ENCODE data around the gene TICRR.

TICRR gene

DNA sequence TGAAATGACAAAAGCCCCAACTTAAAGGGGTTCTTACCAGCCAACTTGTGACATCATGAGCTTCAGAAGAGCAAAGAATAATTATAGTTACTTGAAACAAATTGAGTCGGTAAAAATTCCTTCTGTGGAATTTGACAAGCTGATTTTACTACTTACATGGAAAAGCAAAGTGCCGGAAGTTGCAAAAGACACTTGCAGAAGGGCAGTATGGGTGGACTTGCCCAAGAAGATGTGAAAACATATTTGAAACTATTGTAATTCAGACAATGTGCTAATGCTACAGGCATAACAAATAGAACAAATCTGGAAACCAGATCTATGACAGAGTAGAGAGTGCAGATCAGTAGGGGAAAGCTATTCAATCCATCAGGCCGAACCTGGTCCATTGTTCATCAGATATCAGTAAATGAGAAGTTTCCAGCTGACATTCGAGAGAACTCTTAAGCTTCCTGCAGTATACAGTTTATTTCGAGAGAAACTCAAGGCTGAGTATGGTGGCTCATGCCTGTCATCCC lies 82.5 kb downstream of the TICRR start:
- TF ChIP-seq SPI1 (IDR thresholded peaks at IDR 0.05; ENCODE audit: low read depth, low read length) (no peak), POLR2A (IDR thresholded peaks at IDR 0.05; ENCODE audit: low read depth, low read length) (no peak), POLR2AphosphoS5 (IDR thresholded peaks at IDR 0.05; ENCODE audit: low read depth, low read length) (no peak), POU2F2 (IDR thresholded peaks at IDR 0.05; ENCODE audit: low read depth, low read length) (no peak), TAF1 (IDR thresholded peaks at IDR 0.05; ENCODE audit: low read depth, low read length) (no peak), PAX5 (IDR thresholded peaks at IDR 0.05; ENCODE audit: insufficient read depth, low read length, severe bottlenecking) (no peak)
- DNase-seq (ENCODE audit: insufficient read length, low spot score) (no peak), FAIRE-seq (no peak)

DNA sequence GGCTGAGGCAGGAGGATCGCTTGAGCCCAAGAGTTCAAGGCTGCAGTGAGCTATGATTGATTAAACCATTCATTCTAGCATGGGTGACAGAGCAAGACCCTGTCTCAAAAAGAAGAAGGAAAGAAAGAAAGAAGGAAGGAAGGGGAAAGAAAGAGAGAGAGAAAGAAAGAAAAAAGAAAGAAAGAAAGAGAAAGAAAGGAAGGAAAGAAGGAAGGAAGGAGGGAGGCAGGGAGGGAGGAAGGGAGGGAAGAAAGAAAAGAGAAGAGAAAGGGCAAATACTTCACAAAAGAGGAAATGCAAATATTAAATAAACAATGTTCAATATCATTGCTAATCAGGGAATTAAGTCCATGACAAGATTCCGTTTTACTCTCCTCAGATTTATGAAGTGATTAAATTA lies 84.0 kb downstream of the TICRR start:
- TF ChIP-seq SPI1 (IDR thresholded peaks at IDR 0.05; ENCODE audit: low read depth, low read length), result no peak
- TF ChIP-seq POLR2AphosphoS5 (IDR thresholded peaks at IDR 0.05; ENCODE audit: low read depth, low read length), result no peak
- TF ChIP-seq PAX5 (IDR thresholded peaks at IDR 0.05; ENCODE audit: insufficient read depth, low read length, severe bottlenecking), result no peak
- no peak for TF ChIP-seq TAF1 (IDR thresholded peaks at IDR 0.05; ENCODE audit: low read depth, low read length)
- no peak for TF ChIP-seq POU2F2 (IDR thresholded peaks at IDR 0.05; ENCODE audit: low read depth, low read length)
- TF ChIP-seq POLR2A (IDR thresholded peaks at IDR 0.05; ENCODE audit: low read depth, low read length), result no peak
- FAIRE-seq (no peak), DNase-seq (ENCODE audit: insufficient read length, low spot score) (no peak)

DNA sequence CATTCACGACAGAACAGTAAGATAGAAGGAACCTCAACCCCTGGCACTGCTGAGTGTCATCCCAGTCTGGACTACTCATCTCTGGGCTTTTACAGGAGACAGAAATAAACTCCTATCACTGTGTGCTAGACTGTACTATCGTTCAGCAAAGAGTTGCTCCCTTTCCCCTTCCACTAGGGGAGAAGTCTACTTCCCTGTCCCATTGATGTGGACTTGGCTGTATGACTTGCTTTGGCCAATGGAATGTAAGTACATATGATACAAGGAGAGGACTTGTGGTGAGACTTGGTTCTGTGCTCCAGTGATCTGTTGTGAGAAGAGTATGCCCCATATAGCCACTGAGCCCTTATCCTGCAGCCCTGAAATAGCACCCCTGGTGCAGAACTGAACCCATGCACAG lies 85.3 kb downstream of the TICRR start:
- DNase-seq (ENCODE audit: insufficient read length, low spot score) (no peak), FAIRE-seq (no peak)
- no peak for TF ChIP-seq SPI1 (IDR thresholded peaks at IDR 0.05; ENCODE audit: low read depth, low read length)
- TF ChIP-seq POLR2AphosphoS5 (IDR thresholded peaks at IDR 0.05; ENCODE audit: low read depth, low read length), result no peak
- no peak for TF ChIP-seq PAX5 (IDR thresholded peaks at IDR 0.05; ENCODE audit: insufficient read depth, low read length, severe bottlenecking)
- TF ChIP-seq POLR2A (IDR thresholded peaks at IDR 0.05; ENCODE audit: low read depth, low read length), result no peak
- TF ChIP-seq TAF1 (IDR thresholded peaks at IDR 0.05; ENCODE audit: low read depth, low read length), result no peak
- TF ChIP-seq POU2F2 (IDR thresholded peaks at IDR 0.05; ENCODE audit: low read depth, low read length), result no peak

DNA sequence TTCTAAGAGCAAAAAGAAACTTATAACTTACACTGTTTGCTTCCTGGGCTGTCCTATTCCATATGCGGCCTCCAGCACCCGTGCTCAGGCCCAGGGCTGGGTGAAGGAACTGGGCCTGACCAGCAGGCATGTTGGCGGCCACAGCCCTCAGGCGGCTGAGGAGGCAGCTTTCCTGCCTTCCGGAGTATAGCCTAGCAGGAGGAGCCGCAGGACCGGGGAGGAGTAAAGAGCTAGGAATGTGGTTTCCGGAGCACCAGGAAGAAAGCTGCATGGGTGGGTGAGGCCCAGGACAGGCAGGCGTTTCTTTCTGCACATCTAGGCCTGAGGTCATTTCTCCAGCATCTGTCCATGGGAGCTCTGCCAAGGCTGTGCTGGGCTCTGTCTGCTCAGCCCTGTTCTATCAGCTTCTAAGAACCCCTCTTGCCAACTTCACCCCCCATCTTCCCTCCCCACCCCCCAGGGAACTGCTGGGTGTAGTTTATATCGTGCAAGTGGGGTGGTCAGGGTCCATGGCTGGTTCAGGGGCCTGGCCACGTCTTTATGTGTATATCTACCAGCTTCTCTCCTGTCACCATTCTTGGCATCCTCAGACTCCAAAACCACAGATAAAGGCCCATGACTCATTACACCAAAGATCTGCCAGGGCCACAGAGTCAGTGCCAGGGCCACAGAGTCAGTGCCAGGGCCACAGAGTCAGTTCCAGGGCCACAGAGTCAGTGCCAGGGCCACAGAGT lies 87.8 kb downstream of the TICRR start:
- DNase-seq (ENCODE audit: insufficient read length, low spot score) (no peak), FAIRE-seq (no peak)
- TF ChIP-seq POU2F2 (IDR thresholded peaks at IDR 0.05; ENCODE audit: low read depth, low read length) (no peak), POLR2AphosphoS5 (IDR thresholded peaks at IDR 0.05; ENCODE audit: low read depth, low read length) (no peak), POLR2A (IDR thresholded peaks at IDR 0.05; ENCODE audit: low read depth, low read length) (no peak), SPI1 (IDR thresholded peaks at IDR 0.05; ENCODE audit: low read depth, low read length) (no peak), PAX5 (IDR thresholded peaks at IDR 0.05; ENCODE audit: insufficient read depth, low read length, severe bottlenecking) (no peak), TAF1 (IDR thresholded peaks at IDR 0.05; ENCODE audit: low read depth, low read length) (no peak)

DNA sequence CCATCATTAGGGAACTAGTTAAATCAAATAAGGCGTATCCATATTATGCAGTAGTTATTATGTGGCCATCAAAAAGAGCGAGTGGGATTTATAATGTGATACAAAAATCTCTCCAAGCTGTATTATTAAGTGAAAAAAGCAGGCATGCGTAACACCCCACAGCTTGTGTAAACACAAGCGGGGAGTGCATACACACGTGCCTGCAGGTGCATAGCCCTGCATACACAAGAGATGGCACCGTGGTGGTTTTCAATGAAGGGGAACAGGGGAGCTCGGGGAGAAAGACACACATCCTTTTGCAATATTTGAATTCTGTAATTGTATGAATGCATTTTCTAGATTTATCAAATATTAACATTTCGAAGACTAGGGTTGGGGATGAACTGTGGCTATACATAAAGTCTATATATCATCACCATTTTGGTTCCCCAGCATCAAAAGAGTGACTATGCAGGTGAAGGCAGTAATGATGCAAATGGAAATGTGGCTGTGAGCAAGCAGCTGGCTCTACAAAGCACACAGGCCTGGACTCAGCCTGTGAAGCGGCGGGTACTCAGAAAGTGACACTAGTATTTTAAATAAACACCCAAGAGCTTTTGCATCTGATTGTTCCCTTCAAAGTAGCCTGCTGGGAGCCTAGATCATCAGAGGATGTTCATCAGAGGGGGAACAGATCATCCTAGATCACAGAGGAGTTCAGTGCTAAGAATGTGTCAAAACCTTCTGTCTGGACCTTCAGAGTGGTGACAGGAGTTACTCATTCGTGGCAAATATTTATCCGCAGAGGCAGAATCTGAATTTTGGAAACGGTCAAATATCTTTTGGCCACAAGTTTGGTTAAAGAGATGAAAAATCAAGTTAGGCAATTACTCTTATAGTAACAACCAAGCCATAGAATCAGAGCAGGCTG lies 89.4 kb downstream of the TICRR start:
- TF ChIP-seq POLR2AphosphoS5 (IDR thresholded peaks at IDR 0.05; ENCODE audit: low read depth, low read length), result no peak
- no peak for TF ChIP-seq POU2F2 (IDR thresholded peaks at IDR 0.05; ENCODE audit: low read depth, low read length)
- TF ChIP-seq TAF1 (IDR thresholded peaks at IDR 0.05; ENCODE audit: low read depth, low read length), result no peak
- TF ChIP-seq POLR2A (IDR thresholded peaks at IDR 0.05; ENCODE audit: low read depth, low read length), result no peak
- TF ChIP-seq SPI1 (IDR thresholded peaks at IDR 0.05; ENCODE audit: low read depth, low read length), result no peak
- no peak for TF ChIP-seq PAX5 (IDR thresholded peaks at IDR 0.05; ENCODE audit: insufficient read depth, low read length, severe bottlenecking)
- no peak for DNase-seq (ENCODE audit: insufficient read length, low spot score)

DNA sequence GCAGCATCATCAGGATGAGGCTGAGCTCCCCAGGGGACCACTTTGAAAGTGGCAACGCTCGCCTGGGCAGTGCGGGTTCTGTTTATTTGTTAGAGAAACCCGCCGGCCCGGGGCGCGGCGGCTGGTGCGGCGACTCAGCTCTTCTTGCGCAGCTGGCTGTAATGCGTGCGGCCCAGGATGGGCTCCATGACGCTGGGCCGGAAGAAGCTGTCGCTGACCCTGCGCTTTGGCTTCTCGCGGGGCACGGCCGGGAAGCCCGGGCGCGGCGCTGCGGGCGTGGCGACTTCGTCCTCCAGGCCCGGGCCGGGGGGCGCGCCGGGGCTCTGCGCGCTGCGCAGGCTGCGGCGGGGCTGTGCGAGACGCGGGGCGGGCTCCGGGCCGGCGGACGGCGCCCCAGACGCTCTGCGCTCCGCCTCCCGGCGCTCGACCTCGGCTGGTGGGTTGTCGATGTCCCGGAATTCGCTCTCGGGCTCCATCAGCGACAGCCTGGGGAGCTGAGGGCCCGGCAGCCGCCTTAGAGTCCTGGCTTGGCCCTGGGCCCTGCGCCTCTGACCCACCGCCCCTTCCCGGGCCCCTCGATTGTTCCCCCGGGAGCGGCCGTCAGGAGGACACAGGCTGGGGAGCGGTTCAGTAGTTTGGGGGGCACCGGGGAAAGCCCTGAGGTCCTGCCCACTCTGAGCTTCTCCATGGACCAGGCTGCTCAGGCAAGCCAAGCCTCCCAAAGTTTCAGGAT lies 90.3 kb downstream of the TICRR start:
- no peak for TF ChIP-seq POLR2A (IDR thresholded peaks at IDR 0.05; ENCODE audit: low read depth, low read length)
- TF ChIP-seq TAF1 (IDR thresholded peaks at IDR 0.05; ENCODE audit: low read depth, low read length), result no peak
- no peak for TF ChIP-seq PAX5 (IDR thresholded peaks at IDR 0.05; ENCODE audit: insufficient read depth, low read length, severe bottlenecking)
- no peak for TF ChIP-seq POU2F2 (IDR thresholded peaks at IDR 0.05; ENCODE audit: low read depth, low read length)
- TF ChIP-seq POLR2AphosphoS5 (IDR thresholded peaks at IDR 0.05; ENCODE audit: low read depth, low read length), result no peak
- TF ChIP-seq SPI1 (IDR thresholded peaks at IDR 0.05; ENCODE audit: low read depth, low read length), result no peak
- FAIRE-seq (peak; percentile 72), DNase-seq (ENCODE audit: insufficient read length, low spot score) (no peak)

More for the DNA sequence above, 89.4 kb downstream of the TICRR start:
- FAIRE-seq, result no peak

DNA sequence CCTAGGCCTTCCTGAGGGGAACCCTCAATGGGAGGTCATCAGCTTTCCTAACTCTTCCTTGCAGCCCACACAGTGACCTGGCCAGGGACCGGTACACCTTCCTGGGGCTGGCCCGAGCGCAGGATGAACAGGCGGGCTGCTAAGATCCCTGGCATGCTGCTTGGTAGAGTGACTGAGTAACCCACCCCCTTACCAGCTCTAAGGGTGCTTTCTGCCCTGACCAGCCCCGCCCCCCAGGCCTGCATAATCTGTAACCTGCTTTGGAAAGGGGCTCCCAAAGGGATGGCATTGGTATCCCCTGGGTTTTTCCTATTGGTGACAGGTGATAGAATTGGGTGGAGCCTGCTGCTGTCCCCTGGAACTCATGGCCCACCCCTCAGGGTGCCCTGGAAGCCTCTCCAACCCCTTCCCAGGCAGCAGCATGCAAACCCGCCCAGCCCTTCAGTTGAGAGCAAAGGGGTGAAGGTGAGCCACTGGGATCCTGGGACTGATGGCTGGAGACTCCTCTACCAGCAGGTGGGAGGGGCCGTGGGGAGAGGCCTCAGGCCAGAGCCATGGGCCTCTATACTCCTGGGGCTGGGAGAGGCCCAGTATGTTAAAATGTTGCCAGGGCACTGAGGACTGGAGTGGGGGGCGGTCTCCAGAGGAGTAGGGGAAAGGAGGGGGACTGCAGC lies 91.1 kb downstream of the TICRR start:
- no peak for TF ChIP-seq POLR2A (IDR thresholded peaks at IDR 0.05; ENCODE audit: low read depth, low read length)
- no peak for TF ChIP-seq TAF1 (IDR thresholded peaks at IDR 0.05; ENCODE audit: low read depth, low read length)
- FAIRE-seq (no peak), DNase-seq (ENCODE audit: insufficient read length, low spot score) (no peak)

DNA sequence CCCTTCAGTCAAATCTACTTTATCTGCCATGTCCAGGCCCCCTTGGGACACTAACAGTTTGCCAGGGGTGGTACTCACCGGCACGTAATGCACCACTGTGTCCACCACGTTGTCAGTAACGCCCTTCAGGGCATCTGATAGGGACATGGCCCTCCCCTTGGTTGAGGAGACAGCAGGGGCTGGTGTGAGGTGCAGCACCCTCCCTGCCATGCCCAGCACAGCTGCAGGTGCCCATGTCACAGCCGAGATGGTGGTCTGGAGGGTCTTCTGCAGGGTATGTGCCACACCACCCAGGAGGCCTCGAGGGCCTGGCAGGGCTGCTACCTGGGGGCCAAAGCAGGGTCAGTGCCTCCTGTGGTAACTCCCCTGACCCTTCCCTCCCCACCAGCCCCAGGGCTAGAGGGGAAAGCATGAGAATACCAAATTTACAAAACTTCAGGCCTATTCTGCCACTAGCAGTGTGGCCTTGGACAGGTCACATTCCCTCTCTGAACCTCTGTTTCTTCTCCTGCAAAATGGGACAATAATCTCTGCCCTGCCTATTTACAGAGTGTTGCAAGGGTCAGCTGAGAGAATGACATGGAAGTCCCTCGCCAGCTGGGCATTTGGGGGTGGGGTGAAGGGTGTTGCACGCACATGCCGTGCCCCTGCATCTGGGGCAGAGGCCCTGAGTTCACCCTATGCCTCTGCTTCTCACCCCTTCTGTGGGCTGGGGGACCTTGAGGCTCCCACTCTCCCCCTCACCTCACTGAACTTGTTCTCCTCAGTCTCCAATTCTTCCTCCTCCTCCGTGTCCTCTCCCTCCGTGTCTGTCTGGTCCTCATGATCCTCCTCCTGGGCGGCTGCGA lies 91.8 kb downstream of the TICRR start:
- no peak for FAIRE-seq
- no peak for DNase-seq (ENCODE audit: insufficient read length, low spot score)
- no peak for TF ChIP-seq SPI1 (IDR thresholded peaks at IDR 0.05; ENCODE audit: low read depth, low read length)
- TF ChIP-seq POLR2AphosphoS5 (IDR thresholded peaks at IDR 0.05; ENCODE audit: low read depth, low read length), result no peak
- no peak for TF ChIP-seq POLR2A (IDR thresholded peaks at IDR 0.05; ENCODE audit: low read depth, low read length)
- no peak for TF ChIP-seq TAF1 (IDR thresholded peaks at IDR 0.05; ENCODE audit: low read depth, low read length)
- no peak for TF ChIP-seq POU2F2 (IDR thresholded peaks at IDR 0.05; ENCODE audit: low read depth, low read length)
- no peak for TF ChIP-seq PAX5 (IDR thresholded peaks at IDR 0.05; ENCODE audit: insufficient read depth, low read length, severe bottlenecking)

All from GM12891 (cell line).